HG02981 (cell line): ENCODE results near the gene LAMC3.

Experiments used
- ATAC-seq: cut with Tn5 transposase; IDR thresholded peaks from one replicate; pipeline ENCODE4 v1.9.1; 2021; ENCODE audit warnings: mild to moderate bottlenecking, moderate library complexity; ENCODE audit not compliant: unreplicated experiment

The LAMC3 gene

DNA sequence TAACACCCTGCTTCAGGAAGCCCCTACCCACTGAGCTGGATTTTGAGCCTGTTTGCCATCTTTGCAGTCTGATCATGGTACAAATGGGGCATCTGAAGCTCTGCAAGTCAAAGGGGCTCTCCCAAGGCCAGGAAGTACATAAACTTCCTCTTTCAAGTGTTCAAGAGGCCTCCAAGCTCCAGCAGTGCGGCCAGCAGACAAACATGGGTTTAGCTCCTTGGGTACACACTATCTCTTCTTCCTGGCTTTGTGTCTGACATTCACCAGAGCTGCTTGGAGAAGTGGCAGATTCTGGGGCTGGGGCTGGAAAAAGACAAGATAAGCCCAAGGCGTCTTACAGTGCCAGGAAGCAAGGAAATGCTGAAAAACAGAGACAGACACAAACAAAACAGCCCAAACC lies 34.1 kb downstream of the LAMC3 start:
- ATAC-seq: no peak

GRCh38 chr9:131043646-131044045 lies 34.7 kb downstream of the LAMC3 start:
- ATAC-seq: no peak

DNA sequence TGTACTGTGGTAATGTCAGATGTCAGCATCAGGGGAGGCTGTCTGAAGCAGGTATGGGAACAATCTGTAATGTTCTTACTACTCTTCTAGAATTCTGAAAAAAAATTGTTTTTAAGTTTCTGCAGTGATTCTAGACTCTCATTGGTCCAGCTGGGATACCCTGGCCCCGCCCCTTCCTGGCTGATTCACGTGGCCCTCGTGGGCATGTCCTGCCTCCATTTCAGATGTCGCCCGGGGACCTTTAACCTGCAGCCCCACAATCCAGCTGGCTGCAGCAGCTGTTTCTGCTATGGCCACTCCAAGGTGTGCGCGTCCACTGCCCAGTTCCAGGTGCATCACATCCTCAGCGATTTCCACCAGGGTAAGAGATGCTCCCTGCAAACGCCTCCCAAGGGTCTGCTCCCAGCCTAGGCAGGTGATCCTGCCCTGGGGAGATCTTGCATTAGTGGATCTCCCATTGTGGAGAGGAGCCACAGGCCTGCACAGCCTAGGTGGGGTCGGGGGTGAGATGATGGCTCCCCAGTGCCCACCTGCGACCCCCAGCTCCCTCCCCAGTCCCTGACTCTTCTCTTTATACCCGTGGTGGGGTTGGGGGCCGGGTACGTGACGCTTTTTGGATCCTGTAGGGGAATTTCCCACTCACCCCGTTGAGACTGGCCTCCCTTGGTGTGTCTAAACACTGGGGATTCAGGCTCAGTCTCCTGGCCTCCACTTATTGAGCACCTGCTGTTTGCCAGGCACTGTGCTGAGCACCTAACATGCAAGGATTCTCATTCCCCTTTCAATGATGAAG lies 36.5 kb downstream of the LAMC3 start:
- ATAC-seq: no peak

GRCh38 chr9:131046093-131046380 lies 37.1 kb downstream of the LAMC3 start:
- ATAC-seq: no peak

DNA sequence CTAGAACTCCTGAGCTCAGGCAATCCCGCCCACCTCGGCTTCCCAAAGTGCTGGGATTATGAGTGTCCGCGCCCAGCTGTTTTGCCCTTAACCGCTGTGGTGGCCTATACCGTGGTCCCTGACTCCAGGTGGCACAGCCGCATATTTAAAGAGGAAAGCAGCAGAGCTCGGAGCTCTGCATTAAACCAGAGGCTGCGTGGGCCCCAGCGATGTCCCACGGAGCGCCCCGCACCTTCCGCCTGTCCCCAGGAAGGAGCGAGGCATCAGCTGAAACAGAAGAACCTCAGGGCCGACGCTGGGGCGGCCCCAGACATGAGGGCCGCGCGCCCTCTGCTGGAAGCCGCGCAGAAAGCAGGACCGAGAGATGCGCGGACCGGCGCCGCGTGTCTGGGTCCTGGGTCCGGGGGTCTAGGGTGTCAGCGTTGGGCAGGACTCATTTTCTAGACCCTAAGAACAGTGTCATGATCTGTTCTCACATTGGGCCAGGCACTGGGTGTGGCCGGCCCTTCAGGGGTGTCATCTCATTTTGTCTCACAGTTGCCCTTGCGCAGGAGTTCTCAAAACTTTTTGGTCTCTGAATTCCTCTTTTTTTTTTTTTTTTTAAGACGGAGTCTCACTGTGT lies 37.7 kb downstream of the LAMC3 start:
- peak; percentile 61 for ATAC-seq

DNA sequence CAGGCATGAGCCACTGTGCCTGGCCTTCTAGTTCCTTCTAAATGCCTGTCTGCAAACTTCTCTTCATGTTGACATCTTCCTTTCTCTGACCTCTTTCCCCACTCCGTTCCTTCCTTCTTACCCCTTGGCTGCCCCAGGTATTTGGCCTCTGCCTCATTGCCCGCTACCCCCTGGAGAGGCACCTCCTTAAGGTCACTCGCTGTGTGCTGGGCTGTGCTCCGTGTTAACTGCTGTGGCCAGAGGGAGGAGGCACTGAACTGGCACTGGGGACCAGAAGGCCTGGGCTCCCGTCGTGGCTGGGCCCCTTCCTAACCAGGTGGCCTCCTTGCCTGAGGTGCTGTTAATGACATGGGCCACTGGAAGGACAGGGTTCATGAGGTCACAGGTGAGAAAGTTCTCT lies 39.4 kb downstream of the LAMC3 start:
- no peak for ATAC-seq

DNA sequence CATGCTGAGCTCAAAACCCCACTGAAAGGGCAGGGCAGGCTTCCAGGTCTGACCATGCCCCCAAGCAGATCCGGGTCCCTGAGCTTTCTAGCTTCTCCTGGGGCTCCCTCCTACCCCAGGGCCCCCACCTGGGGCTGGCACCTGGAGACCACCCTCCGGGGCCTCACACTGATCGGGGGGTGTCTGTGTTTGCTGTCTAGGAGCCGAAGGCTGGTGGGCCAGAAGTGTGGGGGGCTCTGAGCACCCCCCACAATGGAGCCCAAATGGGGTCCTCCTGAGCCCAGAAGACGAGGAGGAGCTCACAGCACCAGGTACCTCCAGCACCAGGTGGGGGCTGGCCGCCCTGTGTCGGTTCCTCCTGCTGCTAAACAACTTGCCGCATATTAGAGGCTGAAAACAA lies 39.8 kb downstream of the LAMC3 start:
- no peak for ATAC-seq

- ATAC-seq: no peak
These were observed 41.1 kb downstream of the LAMC3 start for GRCh38 chr9:131049829-131050715.

DNA sequence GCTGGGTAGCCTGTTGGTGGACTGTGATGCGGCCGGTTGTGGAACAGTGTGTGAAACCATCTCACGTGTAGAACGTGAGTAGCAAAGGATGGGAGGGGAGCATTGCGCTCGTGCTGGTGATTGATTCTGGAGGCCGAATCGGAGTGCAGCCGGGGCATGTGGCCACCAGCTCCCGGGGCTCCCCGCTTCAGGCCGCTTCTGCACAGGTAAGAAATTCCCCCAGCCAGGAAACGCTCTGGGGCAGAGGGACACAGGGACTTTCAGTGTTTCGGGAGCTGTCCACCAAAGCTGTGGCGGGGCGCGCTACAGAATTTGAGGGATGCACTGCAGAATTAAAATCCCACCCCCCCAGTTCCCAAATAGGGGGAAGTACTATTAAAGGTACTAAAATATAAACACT lies 41.9 kb downstream of the LAMC3 start:
- no peak for ATAC-seq

DNA sequence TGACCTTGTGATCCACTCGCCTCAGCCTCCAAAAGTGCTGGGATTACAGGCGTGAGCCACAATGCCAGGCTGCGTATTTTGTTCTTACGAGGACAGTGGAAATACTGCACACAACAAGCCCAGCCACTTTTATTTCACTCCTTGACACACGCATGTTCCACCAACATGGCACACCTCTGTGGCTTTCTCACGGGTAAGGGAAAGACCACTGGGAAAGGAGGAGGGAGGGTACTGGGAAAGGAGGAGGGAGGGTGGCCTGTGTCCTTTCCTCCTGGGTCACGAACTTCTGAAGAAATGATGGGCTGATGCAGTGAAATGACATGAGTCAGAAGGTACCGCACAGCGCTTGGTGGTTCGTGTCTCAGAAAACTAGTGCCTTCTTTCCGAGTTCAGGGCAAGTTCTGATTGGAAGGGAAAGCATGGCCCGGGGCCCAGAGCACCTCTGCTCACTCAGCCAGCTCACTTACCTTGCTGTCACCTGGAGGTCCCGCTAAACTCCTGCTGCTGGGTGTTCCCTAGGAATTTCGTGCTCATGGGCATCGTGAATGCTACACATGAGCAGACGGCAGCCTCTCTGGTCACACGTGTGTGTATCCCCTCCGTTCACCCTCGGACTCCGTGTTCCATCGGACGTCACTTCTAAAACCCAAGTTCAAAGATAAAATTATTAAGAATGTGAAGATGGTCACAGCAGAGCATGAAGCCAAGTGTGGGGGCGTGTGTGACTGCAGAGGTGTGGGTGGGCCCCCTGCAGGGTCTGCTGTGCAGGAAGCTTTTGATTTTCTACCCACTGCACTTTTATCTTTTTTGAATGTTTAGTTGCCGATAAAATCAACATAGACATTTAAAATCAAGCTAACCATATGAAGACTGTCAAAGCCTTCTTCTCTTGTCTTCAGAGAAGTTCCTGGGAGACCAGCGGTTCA lies 42.9 kb downstream of the LAMC3 start:
- no peak for ATAC-seq

DNA sequence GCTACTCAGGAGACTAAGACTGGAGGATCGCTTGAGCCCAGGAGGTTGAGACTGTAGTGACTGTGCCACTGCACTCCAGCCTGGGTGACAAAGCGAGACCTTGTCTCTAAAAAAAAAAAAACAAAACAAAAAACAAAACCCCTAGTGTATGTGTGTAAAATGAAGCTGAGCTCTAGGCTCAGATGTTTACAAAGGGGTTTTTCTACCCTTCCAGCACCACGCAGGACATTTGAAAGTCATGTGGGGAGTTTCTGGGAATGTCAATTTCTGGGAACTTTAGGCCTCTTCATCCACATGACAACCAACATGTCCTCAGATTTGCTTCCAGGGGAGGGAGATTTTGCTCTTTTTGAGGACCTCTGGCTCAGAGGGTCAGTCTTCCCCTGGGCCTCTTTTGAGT lies 44.9 kb downstream of the LAMC3 start:
- no peak for ATAC-seq

DNA sequence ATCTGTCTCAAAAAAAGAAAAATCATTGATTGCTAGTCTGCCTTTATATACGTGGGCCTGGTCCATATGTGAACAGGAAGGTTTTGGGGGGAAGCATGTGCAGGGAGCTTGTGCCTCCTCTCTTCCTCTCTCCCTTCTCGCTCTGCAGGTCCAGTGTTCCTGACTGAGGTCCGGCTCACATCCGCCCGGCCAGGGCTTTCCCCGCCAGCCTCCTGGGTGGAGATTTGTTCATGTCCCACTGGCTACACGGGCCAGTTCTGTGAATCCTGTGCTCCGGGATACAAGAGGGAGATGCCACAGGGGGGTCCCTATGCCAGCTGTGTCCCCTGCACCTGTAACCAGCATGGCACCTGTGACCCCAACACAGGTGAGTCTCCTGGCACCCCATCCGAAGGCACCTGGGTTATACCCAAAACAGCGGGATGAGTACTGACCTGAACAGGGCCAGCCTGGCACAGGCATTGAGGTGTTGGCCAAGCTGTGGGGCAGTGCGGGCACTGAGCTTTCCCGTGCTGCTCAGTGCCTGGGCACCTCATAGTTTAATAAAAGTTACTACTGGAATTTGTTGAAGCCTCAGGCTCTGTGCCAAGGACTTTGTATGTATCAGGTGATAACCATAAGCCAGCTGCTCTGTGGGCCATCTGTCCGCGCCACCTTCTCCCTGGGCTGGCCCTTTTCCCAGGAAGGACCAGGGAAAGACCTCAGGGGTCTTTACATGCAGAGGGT lies 48.0 kb downstream of the LAMC3 start:
- ATAC-seq: no peak

GRCh38 chr9:131060900-131061630 lies 52.1 kb downstream of the LAMC3 start:
- ATAC-seq: no peak

GRCh38 chr9:131062969-131063368 lies 54.0 kb downstream of the LAMC3 start:
- no peak for ATAC-seq

GRCh38 chr9:131065599-131065998 lies 56.6 kb downstream of the LAMC3 start:
- ATAC-seq: no peak

DNA sequence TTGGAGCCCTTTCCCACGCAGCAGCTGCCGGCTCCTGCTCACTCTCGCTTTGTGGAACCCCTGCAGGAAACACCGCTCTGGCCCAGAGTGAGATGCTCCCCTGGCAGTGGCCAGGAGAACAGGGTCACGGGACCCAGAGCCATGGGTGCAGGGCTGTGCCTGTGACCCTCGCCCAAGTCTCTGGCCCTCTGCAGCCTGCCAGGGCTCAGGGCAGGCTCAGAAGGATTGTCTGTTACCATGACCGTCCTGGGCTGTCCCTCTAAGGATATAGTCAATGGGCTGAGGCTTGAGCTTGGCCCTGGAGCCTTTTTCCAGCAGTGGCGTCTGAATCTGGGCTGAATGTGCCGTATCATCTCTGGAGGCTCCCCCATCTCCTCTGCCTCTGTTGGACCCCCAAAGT lies 58.7 kb downstream of the LAMC3 start:
- no peak for ATAC-seq

GRCh38 chr9:131068076-131068816 lies 59.3 kb downstream of the LAMC3 start:
- ATAC-seq: no peak

- ATAC-seq: no peak
These were observed 60.7 kb downstream of the LAMC3 start for GRCh38 chr9:131069699-131070098.
